ENCODE measurements around the gene ZMIZ1. TPM values are rescaled to one million over a fixed set of nuclear protein-coding genes. Genes with fewer than 3 reads are reported as not detected.

The ZMIZ1 gene
- total RNA-seq, 1 experiment from 2014 or later, result 23.5 TPM

DNA sequence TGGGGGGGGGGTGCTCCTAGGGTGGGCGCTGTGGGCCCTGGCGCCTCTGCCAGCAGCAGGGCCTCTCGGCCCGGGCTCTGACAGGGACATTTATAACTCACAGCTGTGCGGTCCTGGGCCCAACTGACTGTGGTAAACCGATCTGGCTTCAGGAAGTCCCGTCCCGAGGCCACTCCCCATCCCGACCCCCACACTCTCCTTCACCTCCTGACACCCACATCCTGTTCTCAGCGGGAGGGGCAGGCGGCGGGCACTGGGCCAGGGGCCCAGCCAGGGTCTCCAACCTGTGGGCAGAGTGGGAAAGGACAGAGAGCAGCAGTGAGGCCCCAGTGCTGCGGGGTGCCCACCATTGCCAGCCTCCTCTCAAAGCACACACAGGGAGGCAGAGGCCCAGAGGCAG is 69.1 kb downstream of the ZMIZ1 start:
- H3K27ac Mint-ChIP-seq (ENCODE audit: unreplicated experiment), result no peak overlapping the region
- H3K27me3 Mint-ChIP-seq (ENCODE audit: unreplicated experiment), result no peaks in the 10 kb centered on the region
- CTCF ChIA-PET, result no interaction called here
- no peak for DNase-seq
- intact Hi-C loops (cut with micrococcal nuclease; ENCODE audit: unreplicated experiment), result no loop called here
- no peaks in the 10 kb centered on the region for H3K9me3 Mint-ChIP-seq (ENCODE audit: low read depth, unreplicated experiment)
- peaks cover 8% of the 10 kb centered on the region for H3K4me1 Mint-ChIP-seq (ENCODE audit: low read depth, unreplicated experiment)
- peaks cover 7% of the 10 kb centered on the region for H3K36me3 Mint-ChIP-seq (ENCODE audit: insufficient read depth, unreplicated experiment)
- no TSS peak for BruUV-seq (replicated peaks)
- no peak overlapping the region for H3K4me3 Mint-ChIP-seq (ENCODE audit: low read depth, unreplicated experiment)
- TF ChIP-seq, protein P1, sequence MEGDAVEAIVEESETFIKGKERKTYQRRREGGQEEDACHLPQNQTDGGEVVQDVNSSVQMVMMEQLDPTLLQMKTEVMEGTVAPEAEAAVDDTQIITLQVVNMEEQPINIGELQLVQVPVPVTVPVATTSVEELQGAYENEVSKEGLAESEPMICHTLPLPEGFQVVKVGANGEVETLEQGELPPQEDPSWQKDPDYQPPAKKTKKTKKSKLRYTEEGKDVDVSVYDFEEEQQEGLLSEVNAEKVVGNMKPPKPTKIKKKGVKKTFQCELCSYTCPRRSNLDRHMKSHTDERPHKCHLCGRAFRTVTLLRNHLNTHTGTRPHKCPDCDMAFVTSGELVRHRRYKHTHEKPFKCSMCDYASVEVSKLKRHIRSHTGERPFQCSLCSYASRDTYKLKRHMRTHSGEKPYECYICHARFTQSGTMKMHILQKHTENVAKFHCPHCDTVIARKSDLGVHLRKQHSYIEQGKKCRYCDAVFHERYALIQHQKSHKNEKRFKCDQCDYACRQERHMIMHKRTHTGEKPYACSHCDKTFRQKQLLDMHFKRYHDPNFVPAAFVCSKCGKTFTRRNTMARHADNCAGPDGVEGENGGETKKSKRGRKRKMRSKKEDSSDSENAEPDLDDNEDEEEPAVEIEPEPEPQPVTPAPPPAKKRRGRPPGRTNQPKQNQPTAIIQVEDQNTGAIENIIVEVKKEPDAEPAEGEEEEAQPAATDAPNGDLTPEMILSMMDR (IDR thresholded peaks at IDR 0.05; ENCODE audit: unreplicated experiment), result no peak

DNA sequence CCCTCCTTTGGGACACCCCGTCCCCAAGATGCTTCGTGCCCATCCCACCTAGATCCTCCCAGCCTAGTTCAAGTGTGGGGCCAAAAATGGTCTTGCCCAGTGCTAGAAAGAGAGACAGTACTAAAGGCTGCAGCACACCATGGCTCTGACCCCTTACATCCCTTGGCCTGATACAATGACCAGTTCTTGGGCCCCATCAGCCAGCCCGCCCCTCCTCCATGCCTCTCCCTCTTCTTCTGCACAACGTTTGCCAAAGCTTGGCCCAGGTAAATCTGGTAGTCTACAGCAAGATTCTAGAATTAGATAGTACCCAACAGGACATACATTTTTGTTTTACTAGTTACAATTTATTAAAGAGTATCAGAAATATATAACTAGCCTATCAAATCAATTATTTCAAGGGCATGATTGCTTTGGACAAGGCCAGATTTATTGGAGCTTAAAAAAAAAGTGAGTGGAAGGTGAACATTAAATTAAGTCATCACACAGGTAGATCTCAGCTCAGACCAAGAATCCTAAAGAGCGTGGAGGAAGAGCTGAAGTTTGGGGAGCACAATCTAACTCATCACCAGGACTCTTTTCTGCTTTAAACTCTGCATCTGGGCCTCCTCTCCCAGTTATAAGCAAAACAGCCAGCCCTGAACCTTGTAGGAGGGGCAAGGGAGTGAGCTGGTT is 69.8 kb downstream of the ZMIZ1 start:
- CTCF ChIA-PET, result no interaction called here
- intact Hi-C loops (cut with micrococcal nuclease; ENCODE audit: unreplicated experiment), result no loop called here
- TF ChIP-seq, protein P1 (IDR thresholded peaks at IDR 0.05; ENCODE audit: unreplicated experiment), result no peak
- H3K27ac Mint-ChIP-seq (ENCODE audit: unreplicated experiment), result no peak overlapping the region
- no peak for DNase-seq
- no peaks in the 10 kb centered on the region for H3K9me3 Mint-ChIP-seq (ENCODE audit: low read depth, unreplicated experiment)
- BruUV-seq (replicated peaks), result no TSS peak
- H3K27me3 Mint-ChIP-seq (ENCODE audit: unreplicated experiment), result no peaks in the 10 kb centered on the region
- H3K4me3 Mint-ChIP-seq (ENCODE audit: low read depth, unreplicated experiment), result no peak overlapping the region
- peaks cover 11% of the 10 kb centered on the region for H3K36me3 Mint-ChIP-seq (ENCODE audit: insufficient read depth, unreplicated experiment)
- H3K4me1 Mint-ChIP-seq (ENCODE audit: low read depth, unreplicated experiment), result peaks cover 8% of the 10 kb centered on the region

- H3K36me3 Mint-ChIP-seq (ENCODE audit: insufficient read depth, unreplicated experiment), result peaks cover 11% of the 10 kb centered on the region
- CTCF ChIA-PET, result no interaction called here
- intact Hi-C loops (cut with micrococcal nuclease; ENCODE audit: unreplicated experiment), result no loop called here
- DNase-seq, result no peak
- H3K27me3 Mint-ChIP-seq (ENCODE audit: unreplicated experiment), result no peaks in the 10 kb centered on the region
- no peaks in the 10 kb centered on the region for H3K9me3 Mint-ChIP-seq (ENCODE audit: low read depth, unreplicated experiment)
- BruUV-seq (replicated peaks), result no TSS peak
- peaks cover 8% of the 10 kb centered on the region for H3K4me1 Mint-ChIP-seq (ENCODE audit: low read depth, unreplicated experiment)
- TF ChIP-seq, protein P1 (IDR thresholded peaks at IDR 0.05; ENCODE audit: unreplicated experiment), result no peak
- no peak overlapping the region for H3K27ac Mint-ChIP-seq (ENCODE audit: unreplicated experiment)
- H3K4me3 Mint-ChIP-seq (ENCODE audit: low read depth, unreplicated experiment), result no peak overlapping the region
These were observed 70.5 kb downstream of the ZMIZ1 start for GRCh38 chr10:79139124-79139835.

GRCh38 chr10:79140085-79140793 is 71.5 kb downstream of the ZMIZ1 start:
- H3K4me3 Mint-ChIP-seq (ENCODE audit: low read depth, unreplicated experiment), result no peak overlapping the region
- no peak for DNase-seq
- BruUV-seq (replicated peaks), result no TSS peak
- intact Hi-C loops (cut with micrococcal nuclease; ENCODE audit: unreplicated experiment), result no loop called here
- CTCF ChIA-PET, result no interaction called here
- no peak overlapping the region for H3K27ac Mint-ChIP-seq (ENCODE audit: unreplicated experiment)
- H3K27me3 Mint-ChIP-seq (ENCODE audit: unreplicated experiment), result no peaks in the 10 kb centered on the region
- H3K4me1 Mint-ChIP-seq (ENCODE audit: low read depth, unreplicated experiment), result peaks cover 17% of the 10 kb centered on the region
- H3K36me3 Mint-ChIP-seq (ENCODE audit: insufficient read depth, unreplicated experiment), result peaks cover 11% of the 10 kb centered on the region
- H3K9me3 Mint-ChIP-seq (ENCODE audit: low read depth, unreplicated experiment), result no peaks in the 10 kb centered on the region
- TF ChIP-seq, protein P1 (IDR thresholded peaks at IDR 0.05; ENCODE audit: unreplicated experiment), result no peak

Measured in Calu3 (cell line).